Brain pericyte (primary cell): ENCODE measurements around the gene GRAMD1A.
"Not testable (repeated sequence)": the region's sequence is repeated elsewhere in the genome, so short reads cannot be mapped to it uniquely, and the experiment has no call there.

Source experiments
- DNase-seq: peaks from one replicate; pipeline ENCODE4 v3.0.0-alpha.2; 2012; ENCODE audit warnings: low read depth, low spot score

Gene GRAMD1A

GRCh38 chr19:35002037-35002535, 2.0 kb downstream of the GRAMD1A start:
- DNase-seq, result no peak

GRCh38 chr19:35004517-35005255, 4.6 kb downstream of the GRAMD1A start:
- no peak for DNase-seq

GRCh38 chr19:35005256-35005977, 5.3 kb downstream of the GRAMD1A start:
- no peak for DNase-seq

- DNase-seq, result not testable (repeated sequence)
Measured at GRCh38 chr19:35006007-35006341, 5.9 kb downstream of the GRAMD1A start.

GRCh38 chr19:35006342-35006998, 6.3 kb downstream of the GRAMD1A start:
- no peak for DNase-seq

- DNase-seq, result no peak
Measured at GRCh38 chr19:35006999-35007365, 6.9 kb downstream of the GRAMD1A start.

GRCh38 chr19:35007427-35007826, 7.3 kb downstream of the GRAMD1A start:
- DNase-seq, result not testable (repeated sequence)

GRCh38 chr19:35008891-35009341, 8.8 kb downstream of the GRAMD1A start:
- no peak for DNase-seq

GRCh38 chr19:35009424-35010415, 9.6 kb downstream of the GRAMD1A start:
- no peak for DNase-seq

- no peak for DNase-seq
Measured at GRCh38 chr19:35011091-35011689, 11.1 kb downstream of the GRAMD1A start.

- no peak for DNase-seq
Measured at GRCh38 chr19:35011737-35012682, 11.9 kb downstream of the GRAMD1A start.

- DNase-seq, result no peak
Measured at GRCh38 chr19:35013041-35013819, 13.1 kb downstream of the GRAMD1A start.

- no peak for DNase-seq
Measured at GRCh38 chr19:35013820-35014754, 14.0 kb downstream of the GRAMD1A start.

GRCh38 chr19:35014774-35015173, 14.7 kb downstream of the GRAMD1A start:
- not testable (repeated sequence) for DNase-seq

GRCh38 chr19:35015270-35015953, 15.3 kb downstream of the GRAMD1A start:
- DNase-seq, result no peak

GRCh38 chr19:35015954-35016351, 15.8 kb downstream of the GRAMD1A start:
- no peak for DNase-seq

- DNase-seq, result no peak
Measured at GRCh38 chr19:35017507-35017906, 17.4 kb downstream of the GRAMD1A start.
